IMR-90 (cell line): Measurements from ENCODE around the gene NDUFAF5. TPM values are rescaled to one million over a fixed set of nuclear protein-coding genes. Genes with fewer than 3 reads are reported as not detected.
A peak's percentile ranks its signal among the peaks of the same experiment; 100 is the strongest.

Source experiments
- ATAC-seq: fragments of 200-7000 bp; cut with Tn5 transposase; 2 replicates; pipeline ENCODE4 v1.9.1; 2020; ENCODE audit warnings: low read depth, mild to moderate bottlenecking, moderate library complexity
- BruUV-seq: library from RNA; stranded (reverse); fragments of 400-500 nt; replicated peaks from 2 replicates; lab custom pipeline; 2021; lab: Mats Ljungman, UMichigan
- CTCF ChIA-PET: fragments of 300-600 bp; formaldehyde crosslinking; extraction: SDS; loops from one replicate; lab custom pipeline; 2021; ENCODE audit warnings: antibody characterized with exemption; lab: Yijun Ruan, JAX
- POLR2A ChIA-PET: fragments of 300-600 bp; sonication (Branson Sonifier 250); formaldehyde crosslinking; loops from one replicate; lab custom pipeline; 2022; ENCODE audit warnings: antibody characterized with exemption; ENCODE audit not compliant: unreplicated experiment; lab: Charles Lee
- DNase-seq: peaks from one replicate; pipeline ENCODE4 v3.0.0; 2013
- H2AFZ ChIP-seq: replicated peaks from 2 replicates; pipeline ENCODE3; 2013; ENCODE audit warnings: low read length, mild to moderate bottlenecking; ENCODE audit not compliant: poor library complexity
- H2AK5ac ChIP-seq: 2 replicates; pipeline ENCODE4 v1.6.1; 2013; ENCODE audit warnings: low read depth, low read length, inconsistent platforms
- H2AK9ac ChIP-seq: replicated peaks from 2 replicates; pipeline ENCODE3; 2013; ENCODE audit warnings: mild to moderate bottlenecking, low read depth, low read length, moderate library complexity; ENCODE audit not compliant: poor library complexity
- H2BK120ac ChIP-seq: 2 replicates; pipeline ENCODE4 v1.6.1; 2013; ENCODE audit warnings: low read depth, low read length, inconsistent platforms
- H2BK15ac ChIP-seq: 3 replicates; pipeline ENCODE4 v1.6.1; 2013; ENCODE audit warnings: low read depth, low read length, inconsistent platforms
- H2BK20ac ChIP-seq: 2 replicates; pipeline ENCODE4 v1.6.1; 2013; ENCODE audit warnings: low read depth, mild to moderate bottlenecking, inconsistent platforms, low read length, moderate library complexity
- H2BK5ac ChIP-seq: 2 replicates; pipeline ENCODE4 v1.6.1; 2013; ENCODE audit warnings: mild to moderate bottlenecking, low read depth, low read length, inconsistent platforms; ENCODE audit not compliant: poor library complexity, severe bottlenecking
- H3K14ac ChIP-seq: replicated peaks from 2 replicates; pipeline ENCODE4 v1.6.1; 2013; ENCODE audit warnings: low read depth, low read length, inconsistent platforms
- H3K18ac ChIP-seq: 2 replicates; pipeline ENCODE4 v1.6.1; 2013; ENCODE audit warnings: low read depth, low read length, control low read depth
- H3K23ac ChIP-seq: 2 replicates; pipeline ENCODE4 v1.6.1; 2013; ENCODE audit warnings: low read depth, low read length, inconsistent platforms
- H3K27ac ChIP-seq: 2 replicates; pipeline ENCODE4 v1.5.1; 2013; ENCODE audit warnings: mild to moderate bottlenecking, control low read depth, low read length; ENCODE audit not compliant: insufficient read depth
- H3K27me3 ChIP-seq: 2 replicates; pipeline ENCODE4 v1.6.1; 2013; ENCODE audit warnings: low read length; ENCODE audit not compliant: control insufficient read depth, insufficient read depth
- H3K36me3 ChIP-seq: 2 replicates; pipeline ENCODE4 v1.6.1; 2013; ENCODE audit warnings: low read length, mixed read lengths; ENCODE audit not compliant: control insufficient read depth, insufficient read depth
- H3K4ac ChIP-seq: 2 replicates; pipeline ENCODE4 v1.6.1; 2013; ENCODE audit warnings: low read depth, low read length, inconsistent platforms
- H3K4me1 ChIP-seq: 2 replicates; pipeline ENCODE4 v1.6.1; 2013; ENCODE audit warnings: low read length, mixed read lengths; ENCODE audit not compliant: control insufficient read depth, insufficient read depth
- H3K4me2 ChIP-seq: 2 replicates; pipeline ENCODE4 v1.6.1; 2013; ENCODE audit warnings: low read depth, mild to moderate bottlenecking, control low read depth, low read length, moderate library complexity
- H3K4me3 ChIP-seq: 2 replicates; pipeline ENCODE4 v1.5.1; 2013; ENCODE audit warnings: low read depth, mild to moderate bottlenecking, control low read depth, low read length, moderate library complexity; ENCODE audit not compliant: insufficient read depth
- H3K56ac ChIP-seq: 2 replicates; pipeline ENCODE4 v1.6.1; 2013; ENCODE audit warnings: low read length, inconsistent platforms; ENCODE audit not compliant: insufficient read depth; ENCODE audit errors: extremely low read depth
- H3K79me1 ChIP-seq, 2 experiments: 2 replicates each; pipeline ENCODE4 v1.6.1; 2013; ENCODE audit warnings: low read length in 2 of 2, inconsistent platforms in 1 of 2, low read depth in 1 of 2
- H3K9ac ChIP-seq: 2 replicates; pipeline ENCODE4 v1.6.1; 2013; ENCODE audit warnings: low read depth, low read length, control low read depth
- H3K9me1 ChIP-seq: 2 replicates; pipeline ENCODE4 v1.6.1; 2013; ENCODE audit warnings: low read length, inconsistent platforms; ENCODE audit not compliant: insufficient read depth
- H3K9me3 ChIP-seq: 2 replicates; pipeline ENCODE4 v1.6.1; 2013; ENCODE audit warnings: low read length; ENCODE audit not compliant: control insufficient read depth, insufficient read depth
- H4K20me1 ChIP-seq: 2 replicates; pipeline ENCODE4 v1.6.1; 2013; ENCODE audit warnings: low read length, inconsistent platforms; ENCODE audit not compliant: insufficient read depth
- H4K5ac ChIP-seq: 2 replicates; pipeline ENCODE4 v1.6.1; 2013; ENCODE audit warnings: mild to moderate bottlenecking, low read depth, low read length, control low read depth
- H4K8ac ChIP-seq, 2 experiments: 2 replicates each; pipeline ENCODE4 v1.6.1; 2013; ENCODE audit warnings: low read depth in 2 of 2, low read length in 2 of 2, control low read depth in 1 of 2, inconsistent platforms in 1 of 2
- H4K91ac ChIP-seq: 2 replicates; pipeline ENCODE4 v1.6.1; 2013; ENCODE audit warnings: low read depth, low read length, inconsistent platforms; ENCODE audit not compliant: insufficient read depth
- FOS ChIP-seq: fragments of 150-350 bp; IDR thresholded peaks from 2 replicates; pipeline ENCODE4 v1.6.1; 2016; ENCODE audit warnings: low read depth, low read length
- MAZ ChIP-seq: IDR thresholded peaks from 2 replicates; pipeline ENCODE4 v1.6.1; 2012; ENCODE audit warnings: low read depth, mild to moderate bottlenecking, low read length, improper control_type of control experiment, moderate library complexity, borderline replicate concordance
- MXI1 ChIP-seq: IDR thresholded peaks from 2 replicates; pipeline ENCODE4 v1.6.1; 2012; ENCODE audit warnings: low read depth, mild to moderate bottlenecking, low read length, moderate library complexity, borderline replicate concordance
- RAD21 ChIP-seq: IDR thresholded peaks from 2 replicates; pipeline ENCODE4 v1.6.1; 2012; ENCODE audit warnings: low read length, improper control_type of control experiment
- SMC3 ChIP-seq: fragments of 150-350 bp; IDR thresholded peaks from 2 replicates; pipeline ENCODE4 v1.6.1; 2016; ENCODE audit warnings: low read depth, mild to moderate bottlenecking, antibody characterized with exemption, low read length, moderate library complexity
- WGBS, 2 experiments: methylation state at CpG; one replicate each; pipeline versions ENCODE4 v1.1.5 to v1.1.7; 2013; ENCODE audit warnings: missing lambda C conversion rate in 2 of 2; ENCODE audit not compliant: insufficient read length in 1 of 2; ENCODE audit errors: extremely low coverage in 2 of 2; 5-methylcytosine and 5-hydroxymethylcytosine counted together
- dilution Hi-C: fragments of 300-500 bp; cut with HindIII; formaldehyde crosslinking; loops from one replicate; pipeline ENCODE4 v1.14.3; 2018; ENCODE audit warnings: low sequenced_read_pairs; ENCODE audit not compliant: unreplicated experiment
- in situ Hi-C: fragments of 300-500 bp; cut with MboI; formaldehyde crosslinking; loops from 3 replicates; pipeline ENCODE4 v1.14.3; 2019; ENCODE audit warnings: low sequenced_read_pairs, inconsistent platforms, mixed read lengths
- intact Hi-C: fragments of 100-400 bp; cut with micrococcal nuclease; formaldehyde crosslinking; loops from 2 replicates; pipeline ENCODE4 v1.10.0; 2022
- polyA plus RNA-seq, 3 experiments: library from polyadenylated mRNA; depleted of rRNA; stranded (reverse); fragments of >200 nt; gene quantifications; 2 replicates each; pipeline ENCODE4 v1.2.3, GENCODE V29; 2012; ENCODE audit warnings: low replicate concordance in 1 of 3
- total RNA-seq: library from RNA; depleted of rRNA; stranded (reverse); fragments of >200 nt; gene quantifications from 2 replicates; pipeline ENCODE4 v1.2.3, GENCODE V29; 2012

NDUFAF5 gene
- total and polyA plus RNA-seq, 2 of the 4 experiments (the other 2 are of a cell fraction): 6.8 to 12.3 TPM

GRCh38 chr20:13775867-13776266 lies 9.0 kb upstream of the NDUFAF5 start (continued):
- no peak for TF ChIP-seq RAD21
- no peak for TF ChIP-seq MAZ
- no peak for TF ChIP-seq SMC3

DNA sequence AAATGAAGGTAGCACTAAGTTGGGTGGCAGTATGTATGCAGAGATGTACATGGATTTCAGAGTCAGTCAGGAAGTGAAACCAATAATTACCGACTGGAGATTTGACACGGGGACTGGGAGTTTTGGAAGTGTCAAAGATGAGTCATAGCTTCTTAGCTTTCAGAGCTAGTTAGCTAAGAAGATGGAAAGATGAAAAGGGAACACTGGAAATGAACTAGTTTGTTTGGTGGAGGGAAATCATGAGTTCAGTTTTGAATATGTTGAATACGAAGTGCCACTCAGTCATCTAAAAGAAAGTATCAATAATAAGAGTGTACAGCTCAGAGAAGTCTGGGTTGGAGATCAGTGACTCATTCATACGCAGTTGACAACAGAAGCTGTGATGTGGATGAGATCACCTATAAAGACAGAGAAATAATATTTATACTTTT lies 7.6 kb upstream of the NDUFAF5 start:
- H3K27ac ChIP-seq: no peak overlapping the region

More for the DNA sequence above, 7.6 kb upstream of the NDUFAF5 start:
- H3K27me3 ChIP-seq: no peaks in the 10 kb centered on the region
- peak overlapping the region; percentile 78; the same call in 1 of the 2 replicates for H3K4me2 ChIP-seq
- H3K4me1 ChIP-seq: no peaks in the 10 kb centered on the region
- H3K14ac ChIP-seq: no peak overlapping the region
- H4K5ac ChIP-seq: no peak overlapping the region
- no peak overlapping the region for H2BK5ac ChIP-seq
- peak; percentile 44; the same call in 1 of the 2 replicates for TF ChIP-seq FOS
- TF ChIP-seq MXI1: no peak
- H3K79me1 ChIP-seq: peaks cover 7 to 10% of the 10 kb centered on the region in 2 experiments; a peak in 2 of 4 replicates
- no peak overlapping the region for H4K91ac ChIP-seq
- H2AK9ac ChIP-seq: no peak overlapping the region
- intact Hi-C loops (loop anchor here (2.0 to 10.0 kb wide), 2 partner anchors 44 to 322 kb away; no protein-coding TSS in a partner anchor), in situ Hi-C loops (no loop called here), dilution Hi-C loops (no loop called here)
- CTCF ChIA-PET: no interaction called here
- H2BK20ac ChIP-seq: no peak overlapping the region
- H3K4ac ChIP-seq: no peak overlapping the region
- no peaks in the 10 kb centered on the region for H4K20me1 ChIP-seq
- no CpG with 5 or more reads among the region's 4 CpGs for whole genome bisulfite sequencing, 2 experiments
- no peak overlapping the region for H2BK15ac ChIP-seq
- H3K9me1 ChIP-seq: no peaks in the 10 kb centered on the region
- no peak overlapping the region for H2AK5ac ChIP-seq
- H3K23ac ChIP-seq: no peak overlapping the region
- POLR2A ChIA-PET: no interaction called here
- no peak overlapping the region for H3K56ac ChIP-seq
- BruUV-seq: no TSS peak
- no peak overlapping the region for H2AFZ ChIP-seq
- H2BK120ac ChIP-seq: no peak overlapping the region
- peaks cover 19% of the 10 kb centered on the region for H3K36me3 ChIP-seq
- H3K9me3 ChIP-seq: no peaks in the 10 kb centered on the region
- DNase-seq: peak; percentile 59
- no peak overlapping the region for H4K8ac ChIP-seq
- no peak overlapping the region for H3K9ac ChIP-seq
- no peak overlapping the region for H3K4me3 ChIP-seq
- H3K18ac ChIP-seq: no peak overlapping the region
- peak; percentile 42; the same call in 1 of the 2 replicates for ATAC-seq
